A549 (cell line): ENCODE measurements around the gene PEPD. TPM values are rescaled to one million over a fixed set of nuclear protein-coding genes. Genes with fewer than 3 reads are reported as not detected.

Source experiments
- ATAC-seq, 2 experiments: fragments of 200-7000 bp in 1 of 2; fragments of >200 bp in 1 of 2; cut with Nextera tagmentation in 1 of 2; cut with Tn5 transposase in 1 of 2; 3 replicates each; pipeline versions ENCODE4 v1.8.0 to v1.9.1; 2018 to 2020; ENCODE audit warnings: mild to moderate bottlenecking in 1 of 2, moderate library complexity in 1 of 2
- CTCF ChIA-PET: fragments of 300-600 bp; sonication (Branson Sonifier 250); formaldehyde crosslinking; extraction: SDS; loops from one replicate; lab custom pipeline; 2021; ENCODE audit warnings: antibody characterized with exemption, inconsistent platforms; lab: Yijun Ruan, JAX
- POLR2A ChIA-PET: fragments of 350-600 bp; formaldehyde crosslinking; extraction: SDS; loops from one replicate; lab custom pipeline; 2021; ENCODE audit warnings: antibody characterized with exemption, inconsistent platforms; lab: Yijun Ruan, JAX
- DNase-seq, 2 experiments: peaks; one replicate each; pipeline versions ENCODE4 v3.0.0 to v3.0.0-alpha.2; 2011 to 2016; ENCODE audit warnings: low read depth in 1 of 2, low spot score in 1 of 2
- FAIRE-seq: peaks from 2 replicates; lab custom pipeline; 2011; peaks lifted over from hg19 to GRCh38; lab: Jason Lieb, UNC
- H3K27ac ChIP-seq, 2 experiments: fragments of >200 bp; sonication (Bioruptor Twin); formaldehyde crosslinking; 3 replicates each; pipeline ENCODE4 v1.5.1; 2016 to 2017
- H3K4me1 ChIP-seq: fragments of >200 bp; sonication (Bioruptor Twin); formaldehyde crosslinking; 3 replicates; pipeline ENCODE4 v1.6.1; 2016
- H3K4me2 ChIP-seq: fragments of >200 bp; sonication (Bioruptor Twin); formaldehyde crosslinking; 3 replicates; pipeline ENCODE4 v1.6.1; 2016
- H3K4me3 ChIP-seq: fragments of >200 bp; sonication (Bioruptor Twin); formaldehyde crosslinking; 3 replicates; pipeline ENCODE4 v1.5.1; 2016
- H3K9me3 ChIP-seq: fragments of >200 bp; sonication (Bioruptor Twin); formaldehyde crosslinking; 3 replicates; pipeline ENCODE4 v1.6.1; 2016
- ATOH8 ChIP-seq: fragments of 250-450 bp; sonication (Bioruptor Pico); IDR thresholded peaks from 2 replicates; pipeline ENCODE4 v1.5.0; 2020; ENCODE audit warnings: low read depth, mild to moderate bottlenecking, moderate library complexity
- BHLHE40 ChIP-seq: IDR thresholded peaks from 2 replicates; pipeline ENCODE4 v1.6.1; 2012; ENCODE audit warnings: low read depth, low read length, inconsistent platforms
- CBX2 ChIP-seq: fragments of 200-600 bp; sonication (generic); IDR thresholded peaks from 2 replicates; pipeline ENCODE4 v1.6.1; 2016; ENCODE audit warnings: low read depth, mild to moderate bottlenecking, borderline replicate concordance
- CHD4 ChIP-seq: fragments of 200-600 bp; sonication (generic); IDR thresholded peaks from 2 replicates; pipeline ENCODE4 v1.6.1; 2016; ENCODE audit warnings: antibody characterized with exemption, mild to moderate bottlenecking, borderline replicate concordance
- EP300 ChIP-seq, 2 experiments: fragments of >200 bp; sonication (Bioruptor Twin); formaldehyde crosslinking; IDR thresholded peaks; 2 replicates in 1 of 2; 3 replicates in 1 of 2; pipeline ENCODE4 v1.6.1; 2016 to 2017
- ESRRA ChIP-seq: fragments of 150-350 bp; IDR thresholded peaks from 2 replicates; pipeline ENCODE4 v1.6.1; 2014; ENCODE audit warnings: mild to moderate bottlenecking, low read length, borderline replicate concordance
- FOSB ChIP-seq: fragments of 250-450 bp; sonication (Bioruptor Pico); IDR thresholded peaks from 2 replicates; pipeline ENCODE4 v1.5.0; 2020; ENCODE audit warnings: mild to moderate bottlenecking, moderate library complexity
- HDAC2 ChIP-seq: fragments of 200-600 bp; sonication (generic); IDR thresholded peaks from 2 replicates; pipeline ENCODE4 v1.6.1; 2016
- HEYL ChIP-seq: fragments of 250-450 bp; sonication (Bioruptor Pico); IDR thresholded peaks from 2 replicates; pipeline ENCODE4 v1.8.0; 2021; ENCODE audit warnings: mild to moderate bottlenecking, moderate library complexity
- HOXB13 ChIP-seq: fragments of 250-450 bp; sonication (Bioruptor Pico); IDR thresholded peaks from 2 replicates; pipeline ENCODE4 v1.5.0; 2020; ENCODE audit warnings: low read depth, mild to moderate bottlenecking, moderate library complexity
- JUN ChIP-seq, 2 experiments: fragments of >200 bp; sonication (Bioruptor Twin); formaldehyde crosslinking; IDR thresholded peaks; 2 replicates in 1 of 2; 3 replicates in 1 of 2; pipeline ENCODE4 v1.6.1; 2016 to 2017
- KDM5A ChIP-seq: fragments of 200-600 bp; sonication (generic); IDR thresholded peaks from 2 replicates; pipeline ENCODE4 v1.6.1; 2016; ENCODE audit warnings: antibody characterized with exemption, mild to moderate bottlenecking
- MYC ChIP-seq: IDR thresholded peaks from 2 replicates; pipeline ENCODE4 v1.6.1; 2012; ENCODE audit warnings: mild to moderate bottlenecking, inconsistent platforms, low read length, improper control_type of control experiment, borderline replicate concordance
- NPAS2 ChIP-seq: fragments of 250-450 bp; sonication (Bioruptor Pico); IDR thresholded peaks from 2 replicates; pipeline ENCODE4 v1.8.0; 2022; ENCODE audit warnings: mild to moderate bottlenecking, moderate library complexity, borderline replicate concordance
- POLR2AphosphoS2 ChIP-seq: conservative IDR thresholded peaks from 2 replicates; pipeline ENCODE4 v1.6.1; 2012; ENCODE audit warnings: low read length, improper control_type of control experiment, inconsistent platforms
- RCOR1 ChIP-seq: fragments of 150-350 bp; IDR thresholded peaks from 2 replicates; pipeline ENCODE4 v1.6.1; 2014; ENCODE audit warnings: antibody characterized with exemption, low read length, low read depth
- SREBF2 ChIP-seq: fragments of 450-650 bp; IDR thresholded peaks from 2 replicates; pipeline ENCODE4 v1.6.1; 2014; ENCODE audit warnings: mild to moderate bottlenecking, moderate library complexity
- TFCP2L1 ChIP-seq: fragments of 250-450 bp; sonication (Bioruptor Pico); IDR thresholded peaks from 2 replicates; pipeline ENCODE4 v1.5.0; 2021; ENCODE audit warnings: mild to moderate bottlenecking
- ZC3H11A ChIP-seq: fragments of 450-650 bp; IDR thresholded peaks from 2 replicates; pipeline ENCODE4 v1.6.1; 2014; ENCODE audit warnings: antibody characterized with exemption, mild to moderate bottlenecking
- ZSCAN20 ChIP-seq: fragments of 250-450 bp; sonication (Bioruptor Pico); IDR thresholded peaks from 2 replicates; pipeline ENCODE4 v1.8.0; 2022; ENCODE audit warnings: mild to moderate bottlenecking, moderate library complexity
- WGBS: methylation state at CpG from one replicate; pipeline ENCODE4 v1.1.6; 2017; ENCODE audit errors: missing lambda C conversion rate; 5-methylcytosine and 5-hydroxymethylcytosine counted together
- polyA plus RNA-seq, 4 experiments: library from polyadenylated mRNA; depleted of rRNA in 3 of 4; stranded (reverse); fragments of >200 nt; fragmentation: RNase III in 1 of 4; extraction: RNeasy Plus Mini Kit Qiagen cat#74134 plus additional on column Dnase treatment in 1 of 4; gene quantifications; 2 replicates in 3 of 4; 3 replicates in 1 of 4; pipeline ENCODE4 v1.2.3, GENCODE V29; 2011 to 2017
- TF ChIP-seq, protein P1 (sequence below): IDR thresholded peaks from 2 replicates; pipeline ENCODE4 v1.6.1; 2012; ENCODE audit warnings: low read depth, borderline replicate concordance
- TF ChIP-seq, protein P2 (sequence below): fragments of 200-600 bp; sonication (generic); IDR thresholded peaks from 2 replicates; pipeline ENCODE4 v1.6.1; 2016; ENCODE audit warnings: antibody characterized with exemption, mild to moderate bottlenecking, moderate library complexity
- TF ChIP-seq, protein P3 (sequence below): fragments of 450-650 bp; IDR thresholded peaks from 2 replicates; pipeline ENCODE4 v1.6.1; 2014; ENCODE audit warnings: antibody characterized with exemption
- TF ChIP-seq, protein P4 (sequence below): fragments of 150-350 bp; IDR thresholded peaks from 2 replicates; pipeline ENCODE4 v1.6.1; 2014; ENCODE audit warnings: low read depth, mild to moderate bottlenecking, low read length

PEPD gene
- polyA plus RNA-seq, 2 of the 4 experiments (the other 2 are of a cell fraction), result 85.5 to 100 TPM

GRCh38 chr19:33569821-33570220 is 48.2 kb upstream of the PEPD start:
- DNase-seq (no peak), ATAC-seq (no peak), FAIRE-seq (no peak)
- no peak for TF ChIP-seq NPAS2 (CRISPR knock-in tag)
- no peak for TF ChIP-seq SREBF2
- TF ChIP-seq HEYL (CRISPR knock-in tag), result no peak
- TF ChIP-seq, protein P1, sequence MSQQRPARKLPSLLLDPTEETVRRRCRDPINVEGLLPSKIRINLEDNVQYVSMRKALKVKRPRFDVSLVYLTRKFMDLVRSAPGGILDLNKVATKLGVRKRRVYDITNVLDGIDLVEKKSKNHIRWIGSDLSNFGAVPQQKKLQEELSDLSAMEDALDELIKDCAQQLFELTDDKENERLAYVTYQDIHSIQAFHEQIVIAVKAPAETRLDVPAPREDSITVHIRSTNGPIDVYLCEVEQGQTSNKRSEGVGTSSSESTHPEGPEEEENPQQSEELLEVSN, result no peak
- TF ChIP-seq, protein P2, sequence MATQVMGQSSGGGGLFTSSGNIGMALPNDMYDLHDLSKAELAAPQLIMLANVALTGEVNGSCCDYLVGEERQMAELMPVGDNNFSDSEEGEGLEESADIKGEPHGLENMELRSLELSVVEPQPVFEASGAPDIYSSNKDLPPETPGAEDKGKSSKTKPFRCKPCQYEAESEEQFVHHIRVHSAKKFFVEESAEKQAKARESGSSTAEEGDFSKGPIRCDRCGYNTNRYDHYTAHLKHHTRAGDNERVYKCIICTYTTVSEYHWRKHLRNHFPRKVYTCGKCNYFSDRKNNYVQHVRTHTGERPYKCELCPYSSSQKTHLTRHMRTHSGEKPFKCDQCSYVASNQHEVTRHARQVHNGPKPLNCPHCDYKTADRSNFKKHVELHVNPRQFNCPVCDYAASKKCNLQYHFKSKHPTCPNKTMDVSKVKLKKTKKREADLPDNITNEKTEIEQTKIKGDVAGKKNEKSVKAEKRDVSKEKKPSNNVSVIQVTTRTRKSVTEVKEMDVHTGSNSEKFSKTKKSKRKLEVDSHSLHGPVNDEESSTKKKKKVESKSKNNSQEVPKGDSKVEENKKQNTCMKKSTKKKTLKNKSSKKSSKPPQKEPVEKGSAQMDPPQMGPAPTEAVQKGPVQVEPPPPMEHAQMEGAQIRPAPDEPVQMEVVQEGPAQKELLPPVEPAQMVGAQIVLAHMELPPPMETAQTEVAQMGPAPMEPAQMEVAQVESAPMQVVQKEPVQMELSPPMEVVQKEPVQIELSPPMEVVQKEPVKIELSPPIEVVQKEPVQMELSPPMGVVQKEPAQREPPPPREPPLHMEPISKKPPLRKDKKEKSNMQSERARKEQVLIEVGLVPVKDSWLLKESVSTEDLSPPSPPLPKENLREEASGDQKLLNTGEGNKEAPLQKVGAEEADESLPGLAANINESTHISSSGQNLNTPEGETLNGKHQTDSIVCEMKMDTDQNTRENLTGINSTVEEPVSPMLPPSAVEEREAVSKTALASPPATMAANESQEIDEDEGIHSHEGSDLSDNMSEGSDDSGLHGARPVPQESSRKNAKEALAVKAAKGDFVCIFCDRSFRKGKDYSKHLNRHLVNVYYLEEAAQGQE, result no peak
- no peak for TF ChIP-seq ZSCAN20
- no peak for TF ChIP-seq ATOH8 (CRISPR knock-in tag)
- no peak for TF ChIP-seq FOSB (CRISPR knock-in tag)
- TF ChIP-seq BHLHE40, result no peak
- TF ChIP-seq ESRRA, result no peak
- TF ChIP-seq HDAC2, result no peak
- TF ChIP-seq, protein P3, sequence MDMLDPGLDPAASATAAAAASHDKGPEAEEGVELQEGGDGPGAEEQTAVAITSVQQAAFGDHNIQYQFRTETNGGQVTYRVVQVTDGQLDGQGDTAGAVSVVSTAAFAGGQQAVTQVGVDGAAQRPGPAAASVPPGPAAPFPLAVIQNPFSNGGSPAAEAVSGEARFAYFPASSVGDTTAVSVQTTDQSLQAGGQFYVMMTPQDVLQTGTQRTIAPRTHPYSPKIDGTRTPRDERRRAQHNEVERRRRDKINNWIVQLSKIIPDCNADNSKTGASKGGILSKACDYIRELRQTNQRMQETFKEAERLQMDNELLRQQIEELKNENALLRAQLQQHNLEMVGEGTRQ, result no peak
- no peak for TF ChIP-seq MYC
- no peak for TF ChIP-seq TFCP2L1 (CRISPR knock-in tag)
- TF ChIP-seq RCOR1, result no peak
- TF ChIP-seq EP300 (IDR thresholded peaks at IDR 0.05), result no peak
- H3K9me3 ChIP-seq, result peaks cover 24% of the 10 kb centered on the region
- H3K27ac ChIP-seq, result no peak overlapping the region
- no peak overlapping the region for H3K4me3 ChIP-seq
- POLR2A ChIA-PET, result no interaction called here
- H3K4me2 ChIP-seq, result peak overlapping the region; percentile 39
- CTCF ChIA-PET, result no interaction called here
- no peaks in the 10 kb centered on the region for H3K4me1 ChIP-seq
- 6% methylated on average over 5 of the region's 5 CpGs for WGBS

- ATAC-seq (no peak), FAIRE-seq (peak; percentile 18), DNase-seq (no peak)
- Histone ChIP-seq H3K27ac (no peak overlapping the region), H3K9me3 (peaks cover 13% of the 10 kb centered on the region), H3K4me3 (no peak overlapping the region), H3K4me2 (no peak overlapping the region), H3K4me1 (no peaks in the 10 kb centered on the region)
- WGBS, result 5% methylated on average over 2 of the region's 2 CpGs
- CTCF ChIA-PET, result interaction anchor here (2.4 kb wide), 1 partner anchor 209 kb away, joined by 8 read pairs; no protein-coding TSS in a partner anchor
- TF ChIP-seq CHD4, result no peak
- TF ChIP-seq ZC3H11A, result no peak
- no peak for TF ChIP-seq EP300 (IDR thresholded peaks at IDR 0.05)
- no peak for TF ChIP-seq POLR2AphosphoS2
- no peak for TF ChIP-seq HDAC2
- TF ChIP-seq BHLHE40, result no peak
- TF ChIP-seq ZSCAN20, result no peak
- TF ChIP-seq KDM5A, result no peak
- TF ChIP-seq, protein P4, sequence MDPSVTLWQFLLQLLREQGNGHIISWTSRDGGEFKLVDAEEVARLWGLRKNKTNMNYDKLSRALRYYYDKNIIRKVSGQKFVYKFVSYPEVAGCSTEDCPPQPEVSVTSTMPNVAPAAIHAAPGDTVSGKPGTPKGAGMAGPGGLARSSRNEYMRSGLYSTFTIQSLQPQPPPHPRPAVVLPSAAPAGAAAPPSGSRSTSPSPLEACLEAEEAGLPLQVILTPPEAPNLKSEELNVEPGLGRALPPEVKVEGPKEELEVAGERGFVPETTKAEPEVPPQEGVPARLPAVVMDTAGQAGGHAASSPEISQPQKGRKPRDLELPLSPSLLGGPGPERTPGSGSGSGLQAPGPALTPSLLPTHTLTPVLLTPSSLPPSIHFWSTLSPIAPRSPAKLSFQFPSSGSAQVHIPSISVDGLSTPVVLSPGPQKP, result no peak
- TF ChIP-seq CBX2, result no peak
- no peak for TF ChIP-seq JUN (IDR thresholded peaks at IDR 0.05)
- TF ChIP-seq RCOR1, result no peak
- no peak for TF ChIP-seq HOXB13
- POLR2A ChIA-PET, result no interaction called here
These were observed 47.1 kb upstream of the PEPD start for GRCh38 chr19:33568706-33569105.
